H1 (cell line): Measurements from ENCODE around the gene HCST. TPM values are rescaled to one million over a fixed set of nuclear protein-coding genes. Genes with fewer than 3 reads are reported as not detected.

ENCODE experiments used
- BACH1 ChIP-seq: IDR thresholded peaks from 2 replicates; pipeline ENCODE4 v1.6.1; 2012; ENCODE audit warnings: low read length, improper control_type of control experiment
- CHD2 ChIP-seq: IDR thresholded peaks from 2 replicates; pipeline ENCODE4 v1.6.1; 2012; ENCODE audit warnings: low read length, improper control_type of control experiment
- HDAC2 ChIP-seq, 2 experiments: fragments of 300-600 bp in 1 of 2; sonication (generic) in 1 of 2; IDR thresholded peaks; 2 replicates each; pipeline ENCODE4 v1.6.1; 2011 to 2012; ENCODE audit warnings: low read depth in 2 of 2, low read length in 2 of 2, mild to moderate bottlenecking in 2 of 2, moderate library complexity in 2 of 2, borderline replicate concordance in 1 of 2, inconsistent platforms in 1 of 2
- POLR2AphosphoS5 ChIP-seq: IDR thresholded peaks from 2 replicates; pipeline ENCODE4 v1.6.1; 2011; ENCODE audit warnings: low read depth, low read length
- SAP30 ChIP-seq: fragments of 300-600 bp; sonication (generic); IDR thresholded peaks from 2 replicates; pipeline ENCODE4 v1.7.1; 2012; ENCODE audit warnings: low read length, moderate library complexity, mild to moderate bottlenecking, inconsistent platforms; ENCODE audit not compliant: insufficient read depth, insufficient replicate concordance
- SRF ChIP-seq: IDR thresholded peaks from 2 replicates; pipeline ENCODE4 v1.6.1; 2011; ENCODE audit warnings: mild to moderate bottlenecking, low read depth, low read length, moderate library complexity
- TAF1 ChIP-seq: IDR thresholded peaks from 2 replicates; pipeline ENCODE4 v1.6.1; 2011; ENCODE audit warnings: mild to moderate bottlenecking, low read depth, low read length
- YY1 ChIP-seq: IDR thresholded peaks from 2 replicates; pipeline ENCODE4 v1.6.1; 2011; ENCODE audit warnings: low read depth, mild to moderate bottlenecking, low read length
- polyA plus RNA-seq, 7 experiments: library from polyadenylated mRNA; depleted of rRNA in 3 of 7; stranded (reverse) in 5 of 7; unstranded in 2 of 7; fragments of >200 nt in 5 of 7; fragments of 200-250 nt in 2 of 7; gene quantifications; 1 replicate in 5 of 7; 2 replicates in 1 of 7; 4 replicates in 1 of 7; pipeline versions ENCODE4 v1.2.1 to v1.2.3, GENCODE V29; 2011 to 2013; ENCODE audit warnings: missing spikeins in 2 of 7, mixed read lengths in 2 of 7
- total RNA-seq: library from RNA; stranded (reverse); fragmentation: NEBNext Ultra II Directional; extraction: Animal tissue kit (Norgen Biotek cat#: 25700); gene quantifications from 2 replicates; pipeline ENCODE4 v1.2.1, GENCODE V29; 2021
- TF ChIP-seq, protein P1 (sequence below): IDR thresholded peaks from 2 replicates; pipeline ENCODE4 v1.6.1; 2012; ENCODE audit warnings: inconsistent platforms
- TF ChIP-seq, protein P2 (sequence below): IDR thresholded peaks from 2 replicates; pipeline ENCODE4 v1.6.1; 2011; ENCODE audit warnings: low read depth, mild to moderate bottlenecking, low read length; ENCODE audit not compliant: insufficient read depth

Gene HCST
- total and polyA plus RNA-seq, 2 of the 8 experiments (the other 6 are each of a cell fraction or from before 2014, with no cell fraction given): 2.8 TPM; not detected in 1

- no peak for TF ChIP-seq YY1
- no peak for TF ChIP-seq TAF1
- TF ChIP-seq BACH1: no peak
- TF ChIP-seq, protein P1, sequence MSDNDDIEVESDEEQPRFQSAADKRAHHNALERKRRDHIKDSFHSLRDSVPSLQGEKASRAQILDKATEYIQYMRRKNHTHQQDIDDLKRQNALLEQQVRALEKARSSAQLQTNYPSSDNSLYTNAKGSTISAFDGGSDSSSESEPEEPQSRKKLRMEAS: no peak
- TF ChIP-seq, protein P2, sequence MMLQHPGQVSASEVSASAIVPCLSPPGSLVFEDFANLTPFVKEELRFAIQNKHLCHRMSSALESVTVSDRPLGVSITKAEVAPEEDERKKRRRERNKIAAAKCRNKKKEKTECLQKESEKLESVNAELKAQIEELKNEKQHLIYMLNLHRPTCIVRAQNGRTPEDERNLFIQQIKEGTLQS: no peak
- no peak for TF ChIP-seq CHD2
- TF ChIP-seq SRF: no peak
- TF ChIP-seq HDAC2 (IDR thresholded peaks at IDR 0.05; ENCODE audit: borderline replicate concordance in 1 of 2, low read depth in 2 of 2, low read length in 2 of 2): no peak
- no peak for TF ChIP-seq SAP30
- no peak for TF ChIP-seq POLR2AphosphoS5
These were observed at the start of gene HCST (continued) for GRCh38 chr19:35901854-35902661.
